ENCODE data around the gene SIK3.

DNA sequence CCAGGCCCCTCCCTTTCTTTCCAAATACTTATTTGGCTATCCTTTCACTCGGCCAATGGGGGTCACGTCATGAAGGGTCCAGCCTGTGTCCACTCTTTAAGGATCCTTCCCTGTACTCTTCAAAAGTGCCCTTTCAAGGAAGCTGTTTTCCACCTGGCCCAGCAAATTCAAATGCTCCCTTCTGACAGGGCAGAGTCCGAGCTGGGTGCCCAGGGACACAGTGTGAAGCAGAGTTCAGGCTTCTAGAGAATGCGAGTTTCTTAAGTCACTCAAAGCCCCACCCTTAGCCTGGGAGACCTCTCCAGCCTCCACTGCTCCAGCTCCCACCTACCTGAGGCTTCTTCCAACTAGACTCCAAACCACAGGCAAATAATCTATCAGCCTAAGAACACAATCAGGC is 255.3 kb downstream of the SIK3 start:
- TF ChIP-seq EP300 (IDR thresholded peaks at IDR 0.05; ENCODE audit: borderline replicate concordance) (no peak), TEAD4 (IDR thresholded peaks at IDR 0.05) (no peak), TAF1 (IDR thresholded peaks at IDR 0.05; ENCODE audit: low read depth) (no peak), EGR1 (IDR thresholded peaks at IDR 0.05) (no peak), ZBTB7A (IDR thresholded peaks at IDR 0.05; ENCODE audit: low read depth) (no peak), RAD21 (IDR thresholded peaks at IDR 0.05; ENCODE audit: low read depth) (no peak), YY1 (IDR thresholded peaks at IDR 0.05; ENCODE audit: low read depth) (no peak), NFIC (IDR thresholded peaks at IDR 0.05) (no peak), TCF12 (IDR thresholded peaks at IDR 0.05; ENCODE audit: low read depth) (no peak), FOXM1 (IDR thresholded peaks at IDR 0.05; ENCODE audit: borderline replicate concordance, low read depth) (no peak), CEBPB (IDR thresholded peaks at IDR 0.05) (no peak)
- TF ChIP-seq, protein P1, sequence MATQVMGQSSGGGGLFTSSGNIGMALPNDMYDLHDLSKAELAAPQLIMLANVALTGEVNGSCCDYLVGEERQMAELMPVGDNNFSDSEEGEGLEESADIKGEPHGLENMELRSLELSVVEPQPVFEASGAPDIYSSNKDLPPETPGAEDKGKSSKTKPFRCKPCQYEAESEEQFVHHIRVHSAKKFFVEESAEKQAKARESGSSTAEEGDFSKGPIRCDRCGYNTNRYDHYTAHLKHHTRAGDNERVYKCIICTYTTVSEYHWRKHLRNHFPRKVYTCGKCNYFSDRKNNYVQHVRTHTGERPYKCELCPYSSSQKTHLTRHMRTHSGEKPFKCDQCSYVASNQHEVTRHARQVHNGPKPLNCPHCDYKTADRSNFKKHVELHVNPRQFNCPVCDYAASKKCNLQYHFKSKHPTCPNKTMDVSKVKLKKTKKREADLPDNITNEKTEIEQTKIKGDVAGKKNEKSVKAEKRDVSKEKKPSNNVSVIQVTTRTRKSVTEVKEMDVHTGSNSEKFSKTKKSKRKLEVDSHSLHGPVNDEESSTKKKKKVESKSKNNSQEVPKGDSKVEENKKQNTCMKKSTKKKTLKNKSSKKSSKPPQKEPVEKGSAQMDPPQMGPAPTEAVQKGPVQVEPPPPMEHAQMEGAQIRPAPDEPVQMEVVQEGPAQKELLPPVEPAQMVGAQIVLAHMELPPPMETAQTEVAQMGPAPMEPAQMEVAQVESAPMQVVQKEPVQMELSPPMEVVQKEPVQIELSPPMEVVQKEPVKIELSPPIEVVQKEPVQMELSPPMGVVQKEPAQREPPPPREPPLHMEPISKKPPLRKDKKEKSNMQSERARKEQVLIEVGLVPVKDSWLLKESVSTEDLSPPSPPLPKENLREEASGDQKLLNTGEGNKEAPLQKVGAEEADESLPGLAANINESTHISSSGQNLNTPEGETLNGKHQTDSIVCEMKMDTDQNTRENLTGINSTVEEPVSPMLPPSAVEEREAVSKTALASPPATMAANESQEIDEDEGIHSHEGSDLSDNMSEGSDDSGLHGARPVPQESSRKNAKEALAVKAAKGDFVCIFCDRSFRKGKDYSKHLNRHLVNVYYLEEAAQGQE (IDR thresholded peaks at IDR 0.05; ENCODE audit: low read depth) = no peak
- TF ChIP-seq, protein P2, sequence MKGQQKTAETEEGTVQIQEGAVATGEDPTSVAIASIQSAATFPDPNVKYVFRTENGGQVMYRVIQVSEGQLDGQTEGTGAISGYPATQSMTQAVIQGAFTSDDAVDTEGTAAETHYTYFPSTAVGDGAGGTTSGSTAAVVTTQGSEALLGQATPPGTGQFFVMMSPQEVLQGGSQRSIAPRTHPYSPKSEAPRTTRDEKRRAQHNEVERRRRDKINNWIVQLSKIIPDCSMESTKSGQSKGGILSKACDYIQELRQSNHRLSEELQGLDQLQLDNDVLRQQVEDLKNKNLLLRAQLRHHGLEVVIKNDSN (IDR thresholded peaks at IDR 0.05) = no peak
- TF ChIP-seq, protein P3, sequence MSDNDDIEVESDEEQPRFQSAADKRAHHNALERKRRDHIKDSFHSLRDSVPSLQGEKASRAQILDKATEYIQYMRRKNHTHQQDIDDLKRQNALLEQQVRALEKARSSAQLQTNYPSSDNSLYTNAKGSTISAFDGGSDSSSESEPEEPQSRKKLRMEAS (IDR thresholded peaks at IDR 0.05) = no peak
